Right cardiac atrium (tissue), 5 donors: ENCODE data around the gene PAQR8. TPM values are rescaled to one million over a fixed set of nuclear protein-coding genes. Genes with fewer than 3 reads are reported as not detected.
A peak's percentile ranks its signal among the peaks of the same experiment; 100 is the strongest.
"Not testable (repeated sequence)": the region's sequence is repeated elsewhere in the genome, so short reads cannot be mapped to it uniquely, and the experiment has no call there.

Source experiments
- ATAC-seq, 2 donors: fragments of 200-7000 bp; cut with Tn5 transposase; one replicate each; pipeline versions ENCODE4 v1.8.0 to v1.9.1; 2020; ENCODE audit warnings: moderate library complexity in 2 of 2, mild to moderate bottlenecking in 1 of 2
- DNase-seq, 3 donors: peaks; one replicate each; pipeline ENCODE4 v3.0.0-alpha.2; 2020
- H3K27ac ChIP-seq: one replicate; pipeline ENCODE4 v1.5.1; 2013; ENCODE audit warnings: mild to moderate bottlenecking, low read length, control low read depth, moderate library complexity
- H3K27me3 ChIP-seq: one replicate; pipeline ENCODE4 v1.6.1; 2013; ENCODE audit not compliant: control insufficient read depth, insufficient read depth
- H3K4me1 ChIP-seq: one replicate; pipeline ENCODE4 v1.6.1; 2013; ENCODE audit warnings: low read length; ENCODE audit not compliant: control insufficient read depth, insufficient read depth
- H3K4me3 ChIP-seq: one replicate; pipeline ENCODE4 v1.5.1; 2013; ENCODE audit warnings: low read length, control low read depth
- H3K9me3 ChIP-seq: one replicate; pipeline ENCODE4 v1.6.1; 2013; ENCODE audit warnings: low read length; ENCODE audit not compliant: control insufficient read depth
- WGBS: extraction: QIAGEN DNeasy Blood & Tissue Kit; methylation state at CpG from one replicate; pipeline ENCODE4 v1.1.7; 2013; 5-methylcytosine and 5-hydroxymethylcytosine counted together
- intact Hi-C, 4 donors: fragments of 100-400 bp; cut with DNase I; formaldehyde crosslinking; loops; one replicate each; pipeline versions ENCODE4 v1.11.0 to v1.14.0; 2022 to 2023
- polyA plus RNA-seq: library from polyadenylated mRNA; stranded (reverse); fragments of 200-250 nt; gene quantifications from one replicate; pipeline ENCODE4 v1.2.3, GENCODE V29; 2013
- total RNA-seq, 4 donors: library from RNA; stranded (reverse); fragmentation: NEBNext Ultra II Directional; extraction: Animal tissue kit (Norgen Biotek cat#: 25700); gene quantifications; one replicate each; pipeline ENCODE4 v1.2.1, GENCODE V29; 2021
- donor health status: healthy with polysubstance abuse.
- donor health status: DM: no; HTN: yes; CAD: no.
- donor health status: DM: no; HTN: no; CAD: no.
- donor health status: DM: no; HTN: yes; CAD: no; lungs with severe emphysema.
- donor health status: DM: yes; HTN: yes; CAD: no.

The PAQR8 gene
- total and polyA plus RNA-seq, 5 donors: 3.0 to 6.2 (median 4.7) TPM

GRCh38 chr6:52377538-52378221 is 15.7 kb downstream of the PAQR8 start:
- Histone ChIP-seq H3K4me3 (no peak overlapping the region), H3K9me3 (no peaks in the 10 kb centered on the region), H3K27ac (no peak overlapping the region), H3K4me1 (peaks cover 2% of the 10 kb centered on the region), H3K27me3 (no peaks in the 10 kb centered on the region)
- ATAC-seq (no peak), DNase-seq (no peak)
- WGBS: 60% methylated on average over 3 of the region's 3 CpGs
- intact Hi-C loops: no loop called here

GRCh38 chr6:52381249-52381648 is 19.3 kb downstream of the PAQR8 start:
- DNase-seq: no peak
- no peak overlapping the region for H3K27ac ChIP-seq
- H3K27me3 ChIP-seq: no peaks in the 10 kb centered on the region
- H3K9me3 ChIP-seq: no peaks in the 10 kb centered on the region
- ATAC-seq: no peak
- intact Hi-C loops: no loop called here
- 97% methylated on average over 4 of the region's 4 CpGs for WGBS
- H3K4me1 ChIP-seq: no peaks in the 10 kb centered on the region
- H3K4me3 ChIP-seq: no peak overlapping the region

- no peak for ATAC-seq
- Histone ChIP-seq H3K27ac (no peak overlapping the region), H3K4me1 (no peaks in the 10 kb centered on the region), H3K27me3 (no peaks in the 10 kb centered on the region), H3K4me3 (no peak overlapping the region), H3K9me3 (no peaks in the 10 kb centered on the region)
- 95% methylated on average over 2 of the region's 2 CpGs for WGBS
- intact Hi-C loops: no loop called here
- no peak for DNase-seq
These were observed 22.3 kb downstream of the PAQR8 start for GRCh38 chr6:52384145-52384766.

GRCh38 chr6:52385074-52385473 is 23.1 kb downstream of the PAQR8 start:
- no peak overlapping the region for H3K4me3 ChIP-seq
- H3K9me3 ChIP-seq: no peaks in the 10 kb centered on the region
- H3K4me1 ChIP-seq: no peaks in the 10 kb centered on the region
- 94% methylated on average over 4 of the region's 4 CpGs for WGBS
- no peak for DNase-seq
- intact Hi-C loops: no loop called here
- no peak overlapping the region for H3K27ac ChIP-seq
- ATAC-seq: no peak
- no peaks in the 10 kb centered on the region for H3K27me3 ChIP-seq

GRCh38 chr6:52388119-52388518 is 26.2 kb downstream of the PAQR8 start:
- H3K4me3 ChIP-seq, H3K9me3 ChIP-seq, ATAC-seq, DNase-seq, H3K4me1 ChIP-seq, intact Hi-C loops, H3K27me3 ChIP-seq, H3K27ac ChIP-seq: not testable (repeated sequence)
- 82% methylated on average over 4 of the region's 4 CpGs for WGBS

GRCh38 chr6:52388790-52389189 is 26.8 kb downstream of the PAQR8 start:
- 85% methylated on average over 4 of the region's 4 CpGs for WGBS
- no peak overlapping the region for H3K27ac ChIP-seq
- intact Hi-C loops: no loop called here

GRCh38 chr6:52389264-52389625 is 27.3 kb downstream of the PAQR8 start:
- Histone ChIP-seq H3K4me1 (no peaks in the 10 kb centered on the region), H3K27ac (no peak overlapping the region), H3K27me3 (no peaks in the 10 kb centered on the region), H3K4me3 (no peak overlapping the region), H3K9me3 (no peaks in the 10 kb centered on the region)
- intact Hi-C loops: no loop called here
- 66% methylated on average over 1 of the region's 1 CpG for WGBS
- DNase-seq: no peak
- peak; percentile 19 to 25 for ATAC-seq

More at GRCh38 chr6:52388790-52389189, 26.8 kb downstream of the PAQR8 start:
- no peak for DNase-seq
- no peak for ATAC-seq
- H3K27me3 ChIP-seq: no peaks in the 10 kb centered on the region
- H3K9me3 ChIP-seq: no peaks in the 10 kb centered on the region
- H3K4me1 ChIP-seq: no peaks in the 10 kb centered on the region
- no peak overlapping the region for H3K4me3 ChIP-seq

GRCh38 chr6:52389626-52390360 is 27.8 kb downstream of the PAQR8 start:
- ATAC-seq (peak; percentile 76 to 80), DNase-seq (peak; percentile 44 to 72 (median 72))
- Histone ChIP-seq H3K9me3 (no peaks in the 10 kb centered on the region), H3K27me3 (no peaks in the 10 kb centered on the region), H3K27ac (no peak overlapping the region), H3K4me1 (no peaks in the 10 kb centered on the region), H3K4me3 (no peak overlapping the region)
- intact Hi-C loops: loop anchor here in 1 of 4 donors (10.0 kb wide), 1 partner anchor 85 kb away; no protein-coding TSS in a partner anchor
- 11% methylated on average over 8 of the region's 8 CpGs for WGBS

GRCh38 chr6:52390361-52390727 is 28.4 kb downstream of the PAQR8 start:
- Histone ChIP-seq H3K4me3 (no peak overlapping the region), H3K27me3 (no peaks in the 10 kb centered on the region), H3K4me1 (no peaks in the 10 kb centered on the region), H3K9me3 (no peaks in the 10 kb centered on the region), H3K27ac (no peak overlapping the region)
- ATAC-seq (peak in 1 of 2 donors; percentile 55), DNase-seq (no peak)
- WGBS: 44% methylated on average over 4 of the region's 4 CpGs
- intact Hi-C loops: loop anchor here in 1 of 4 donors (10.0 kb wide), 1 partner anchor 86 kb away; no protein-coding TSS in a partner anchor

- intact Hi-C loops: loop anchor here in 1 of 4 donors (10.0 kb wide), 1 partner anchor 87 kb away; no protein-coding TSS in a partner anchor
- H3K4me3 ChIP-seq: no peak overlapping the region
- no peaks in the 10 kb centered on the region for H3K27me3 ChIP-seq
- H3K9me3 ChIP-seq: no peaks in the 10 kb centered on the region
- ATAC-seq (no peak), DNase-seq (no peak)
- 86% methylated on average over 1 of the region's 1 CpG for WGBS
- H3K27ac ChIP-seq: no peak overlapping the region
- H3K4me1 ChIP-seq: no peaks in the 10 kb centered on the region
These were observed 29.6 kb downstream of the PAQR8 start for GRCh38 chr6:52391599-52391998.

- H3K27ac ChIP-seq: no peak overlapping the region
- H3K4me3 ChIP-seq: no peak overlapping the region
- no peaks in the 10 kb centered on the region for H3K9me3 ChIP-seq
- no peaks in the 10 kb centered on the region for H3K4me1 ChIP-seq
- intact Hi-C loops: loop anchor here in 1 of 4 donors (10.0 kb wide), 1 partner anchor 88 kb away; no protein-coding TSS in a partner anchor
- H3K27me3 ChIP-seq: no peaks in the 10 kb centered on the region
- 80% methylated on average over 1 of the region's 1 CpG for WGBS
- DNase-seq (no peak), ATAC-seq (no peak)
These were observed 31.0 kb downstream of the PAQR8 start for GRCh38 chr6:52392944-52393343.
